GM12864 (cell line): ENCODE data around the gene GFI1B.
A peak's percentile ranks its signal among the peaks of the same experiment; 100 is the strongest.
"Not testable (repeated sequence)": the region's sequence is repeated elsewhere in the genome, so short reads cannot be mapped to it uniquely, and the experiment has no call there.

ENCODE experiments used
- DNase-seq: peaks from one replicate; pipeline ENCODE4 v3.0.0-alpha.2; 2011; ENCODE audit warnings: low read depth
- H3K4me3 ChIP-seq: 2 replicates; pipeline ENCODE4 v1.5.1; 2011; ENCODE audit warnings: mild to moderate bottlenecking, low read depth, low read length, control low read depth
- CTCF ChIP-seq: IDR thresholded peaks from 2 replicates; pipeline ENCODE4 v1.5.1; 2011; ENCODE audit warnings: low read depth, mild to moderate bottlenecking, moderate library complexity, low read length, control low read depth, inconsistent platforms; ENCODE audit errors: missing control alignments

GFI1B gene

DNA sequence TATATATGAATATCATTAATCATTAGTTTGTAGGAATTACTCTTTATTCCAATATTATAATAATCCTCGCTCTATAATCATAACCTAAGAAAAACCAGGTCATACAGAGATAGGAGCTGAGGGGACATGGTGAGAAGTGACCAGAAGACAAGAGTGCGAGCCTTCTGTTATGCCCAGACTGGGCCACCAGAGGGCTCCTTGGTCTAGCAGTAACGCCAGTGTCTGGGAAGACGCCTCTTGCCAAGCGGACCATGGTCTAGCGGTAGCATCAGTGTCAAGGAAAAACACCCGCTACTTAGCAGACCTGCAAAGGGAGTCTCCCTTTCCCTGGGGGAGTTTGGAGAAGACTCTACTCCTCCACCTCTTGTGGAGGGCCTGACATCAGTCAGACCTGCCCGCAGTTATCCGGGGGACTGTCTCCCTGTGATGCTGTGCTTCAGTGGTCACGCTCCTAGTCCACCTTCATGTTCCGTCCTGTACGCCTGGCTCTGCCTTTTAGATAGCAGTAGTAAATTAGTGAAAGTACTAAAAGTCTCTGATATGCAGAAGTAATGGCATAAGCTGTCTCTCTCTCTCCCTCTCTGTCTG lies 62.5 kb downstream of the GFI1B start:
- DNase-seq, H3K4me3 ChIP-seq: not testable (repeated sequence)
- TF ChIP-seq CTCF, result peak; percentile 63
